Ovary (tissue), 9 donors: ENCODE results near the gene TRABD. TPM values are rescaled to one million over a fixed set of nuclear protein-coding genes. Genes with fewer than 3 reads are reported as not detected.

Experiments
- DNase-seq, 5 donors: peaks; one replicate each; pipeline ENCODE4 v3.0.0-alpha.2; 2019 to 2020
- H3K27ac ChIP-seq, 2 donors: fragments of 200-600 bp; one replicate each; pipeline versions ENCODE4 v1.5.1 to v1.8.0; 2019 to 2022
- H3K27me3 ChIP-seq: fragments of 200-600 bp; one replicate; pipeline ENCODE4 v1.8.0; 2022
- H3K36me3 ChIP-seq: fragments of 200-600 bp; sonication (generic); one replicate; pipeline ENCODE4 v1.5.1; 2019
- H3K4me1 ChIP-seq: one replicate; pipeline ENCODE4 v1.8.1; 2013; ENCODE audit warnings: mild to moderate bottlenecking, moderate library complexity; ENCODE audit not compliant: insufficient read depth
- H3K4me3 ChIP-seq: fragments of 200-600 bp; sonication (generic); one replicate; pipeline ENCODE4 v1.5.1; 2017
- H3K9me3 ChIP-seq, 2 donors: fragments of 200-600 bp in 1 of 2; sonication (generic) in 1 of 2; one replicate each; pipeline versions ENCODE4 v1.5.1 to v1.8.1; 2013 to 2019; ENCODE audit warnings: mild to moderate bottlenecking in 1 of 2, moderate library complexity in 1 of 2
- EP300 ChIP-seq: sonication (generic); formaldehyde crosslinking; IDR thresholded peaks from one replicate; pipeline ENCODE4 v1.6.1; 2017; ENCODE audit warnings: antibody characterized with exemption
- POLR2A ChIP-seq: fragments of 450-650 bp; IDR thresholded peaks from one replicate; pipeline ENCODE4 v1.6.1; 2017; ENCODE audit warnings: antibody characterized with exemption, mild to moderate bottlenecking, moderate library complexity
- WGBS, 3 donors: extraction: QIAGEN DNeasy Blood & Tissue Kit in 1 of 3; methylation state at CpG; one replicate each; pipeline versions ENCODE4 v1.1.5 to v1.1.7; 2013 to 2017; 5-methylcytosine and 5-hydroxymethylcytosine counted together
- intact Hi-C, 4 donors: fragments of 100-400 bp; cut with DNase I; formaldehyde crosslinking; loops; one replicate each; pipeline versions ENCODE4 v1.11.0 to v1.15.1; 2022 to 2023
- polyA plus RNA-seq, 2 donors: library from polyadenylated mRNA; stranded (reverse); fragments of 200-250 nt in 1 of 2; fragments of 350-450 nt in 1 of 2; fragmentation: Illumina TruSeq in 1 of 2; extraction: RNeasy Lipid Tissue Mini Kit (QIAGEN cat#74804) in 1 of 2; gene quantifications; one replicate each; pipeline ENCODE4 v1.2.3, GENCODE V29; 2013 to 2014
- total RNA-seq, 7 donors: library from RNA; depleted of rRNA in 2 of 7; stranded (reverse); fragments of >200 nt in 2 of 7; fragmentation: NEBNext Ultra II Directional in 3 of 7; extraction: Animal tissue kit (Norgen Biotek cat#: 25700) in 3 of 7; gene quantifications; one replicate each; pipeline versions ENCODE4 v1.1.0 to v1.2.4, GENCODE V29; 2016 to 2023
- TF ChIP-seq, protein P1 (sequence below), 3 donors: fragments of 450-650 bp in 2 of 3; fragments of 200-600 bp in 1 of 3; IDR thresholded peaks; one replicate each; pipeline versions ENCODE4 v1.5.1 to v1.8.0; 2016 to 2022; ENCODE audit warnings: antibody characterized with exemption in 3 of 3, mild to moderate bottlenecking in 1 of 3
- donor health status: DM: no; HTN: no; CAD: no; lungs with moderate emphysema.
- donor health status: DM: no; HTN: no; CAD: no.
- donor health status: Bipolar disorder and iron deficiency.
- donor health status: DM: yes; HTN: yes; CAD: no.
- donor health status: DM: no; HTN: no; CAD: no.
- donor health status: DM: yes; HTN: yes; CAD: no.

TRABD gene
- total and polyA plus RNA-seq, 9 donors = 0.58 to 35.2 (median 26.1) TPM

DNA sequence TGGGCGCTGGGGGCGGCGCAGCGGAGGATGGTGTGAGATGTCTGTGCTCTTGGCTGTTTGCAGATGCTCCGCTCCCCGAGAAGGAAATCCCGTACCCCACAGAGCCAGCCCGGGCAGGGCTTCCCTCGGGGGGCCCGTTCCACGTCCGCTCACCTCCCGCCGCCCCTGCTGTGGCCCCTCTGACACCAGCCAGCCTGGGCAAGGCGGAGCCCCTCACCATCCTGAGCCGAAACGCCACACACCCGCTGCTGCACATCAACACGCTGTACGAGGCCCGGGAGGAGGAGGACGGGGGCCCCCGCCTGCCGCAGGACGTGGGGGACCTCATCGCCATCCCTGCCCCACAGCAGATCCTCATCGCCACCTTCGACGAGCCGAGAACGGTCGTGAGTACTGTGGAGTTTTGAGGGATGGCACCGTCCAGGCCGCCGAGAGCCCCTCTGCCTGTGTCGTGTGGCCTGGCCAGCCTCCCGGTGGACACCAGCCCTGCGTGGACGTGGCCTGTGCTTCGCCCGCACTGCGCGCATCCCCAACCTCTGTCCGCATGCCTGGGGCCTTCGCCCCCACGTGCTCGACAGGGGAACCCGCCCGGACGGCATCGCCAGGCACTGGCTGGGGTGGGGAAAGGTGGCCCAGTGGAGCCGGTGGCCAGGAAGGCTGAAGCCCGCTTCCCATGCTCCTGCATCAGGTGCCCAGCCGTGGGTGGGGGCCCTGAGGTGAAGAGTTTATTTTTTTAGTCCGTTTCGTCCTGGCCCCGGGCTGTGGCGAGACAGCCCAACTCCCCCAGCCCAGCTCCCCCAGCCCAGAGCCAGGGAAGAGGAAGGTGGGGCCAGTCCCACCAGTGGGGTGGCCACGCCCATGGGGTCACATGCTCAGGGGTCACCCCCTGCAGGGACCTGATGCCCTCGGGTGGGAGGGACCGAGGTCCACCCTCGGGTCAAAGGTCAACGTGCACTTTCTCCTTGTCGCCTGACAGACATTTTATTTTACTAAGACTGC lies 6.5 kb upstream of the TRABD start:
- WGBS, 3 donors = 75 to 82% (median 79%) methylated on average over 51 to 64 of the region's 64 CpGs

DNA sequence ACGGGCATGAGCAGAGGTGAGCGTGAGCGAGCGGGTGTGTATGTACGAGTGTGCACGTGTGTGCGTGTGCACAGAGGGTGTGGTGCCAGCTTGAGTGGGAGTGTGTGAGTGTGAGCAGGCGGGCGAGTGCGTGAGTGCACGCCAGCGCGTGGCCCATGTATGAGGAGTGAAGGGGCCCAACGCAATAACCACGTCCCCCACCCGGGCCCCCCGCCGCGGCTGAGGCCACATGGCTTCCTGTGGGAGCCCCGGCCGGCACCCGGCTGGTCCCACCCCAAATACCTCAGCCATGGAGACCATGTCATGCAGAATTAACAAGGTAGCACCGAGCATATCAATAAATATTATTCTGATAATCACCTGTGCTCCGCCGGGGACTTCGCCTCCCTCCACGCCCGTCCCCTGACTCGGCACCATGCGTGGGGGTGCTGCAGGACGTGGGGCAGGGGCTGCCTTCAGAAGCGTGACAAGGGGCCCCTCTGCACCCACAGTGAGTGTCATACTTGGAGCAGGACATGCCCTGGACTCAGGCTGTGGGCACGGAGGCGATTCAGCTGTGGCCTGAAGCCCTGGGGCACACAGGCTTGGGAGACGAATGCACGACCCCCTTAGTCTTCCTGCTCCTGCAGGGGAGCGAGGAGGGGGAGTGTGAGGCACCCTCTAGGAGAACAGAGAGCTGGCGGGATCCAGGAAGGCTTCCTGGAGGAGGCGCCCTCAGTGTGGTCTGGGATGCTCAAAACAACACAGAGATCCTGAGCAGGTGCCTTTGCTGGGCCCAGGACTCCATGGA lies 5.6 kb upstream of the TRABD start:
- H3K36me3 ChIP-seq = no peaks in the 10 kb centered on the region
- WGBS, 3 donors = 81 to 88% (median 85%) methylated on average over 39 of the region's 39 CpGs
- intact Hi-C loops = no loop called here
- no peak for TF ChIP-seq EP300
- TF ChIP-seq POLR2A = no peak
- TF ChIP-seq, protein P1, sequence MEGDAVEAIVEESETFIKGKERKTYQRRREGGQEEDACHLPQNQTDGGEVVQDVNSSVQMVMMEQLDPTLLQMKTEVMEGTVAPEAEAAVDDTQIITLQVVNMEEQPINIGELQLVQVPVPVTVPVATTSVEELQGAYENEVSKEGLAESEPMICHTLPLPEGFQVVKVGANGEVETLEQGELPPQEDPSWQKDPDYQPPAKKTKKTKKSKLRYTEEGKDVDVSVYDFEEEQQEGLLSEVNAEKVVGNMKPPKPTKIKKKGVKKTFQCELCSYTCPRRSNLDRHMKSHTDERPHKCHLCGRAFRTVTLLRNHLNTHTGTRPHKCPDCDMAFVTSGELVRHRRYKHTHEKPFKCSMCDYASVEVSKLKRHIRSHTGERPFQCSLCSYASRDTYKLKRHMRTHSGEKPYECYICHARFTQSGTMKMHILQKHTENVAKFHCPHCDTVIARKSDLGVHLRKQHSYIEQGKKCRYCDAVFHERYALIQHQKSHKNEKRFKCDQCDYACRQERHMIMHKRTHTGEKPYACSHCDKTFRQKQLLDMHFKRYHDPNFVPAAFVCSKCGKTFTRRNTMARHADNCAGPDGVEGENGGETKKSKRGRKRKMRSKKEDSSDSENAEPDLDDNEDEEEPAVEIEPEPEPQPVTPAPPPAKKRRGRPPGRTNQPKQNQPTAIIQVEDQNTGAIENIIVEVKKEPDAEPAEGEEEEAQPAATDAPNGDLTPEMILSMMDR (IDR thresholded peaks at IDR 0.05) = no peak
- no peak overlapping the region for H3K4me3 ChIP-seq
- H3K4me1 ChIP-seq = peaks cover 6% of the 10 kb centered on the region
- peak in 3 of 5 donors; percentile 23 to 36 (median 36) for DNase-seq
- no peaks in the 10 kb centered on the region for H3K27me3 ChIP-seq
- H3K9me3 ChIP-seq = no peaks in the 10 kb centered on the region
- H3K27ac ChIP-seq = no peak overlapping the region

More for the DNA sequence above, 6.5 kb upstream of the TRABD start:
- peak in 4 of 5 donors; percentile 25 to 47 (median 40) for DNase-seq
- intact Hi-C loops = no loop called here
- Histone ChIP-seq H3K27ac (no peak overlapping the region), H3K27me3 (no peaks in the 10 kb centered on the region), H3K36me3 (no peaks in the 10 kb centered on the region), H3K9me3 (no peaks in the 10 kb centered on the region), H3K4me1 (peaks cover 3% of the 10 kb centered on the region), H3K4me3 (no peak overlapping the region)
- TF ChIP-seq EP300 (no peak), POLR2A (no peak)
- TF ChIP-seq, protein P1 (IDR thresholded peaks at IDR 0.05) = no peak

DNA sequence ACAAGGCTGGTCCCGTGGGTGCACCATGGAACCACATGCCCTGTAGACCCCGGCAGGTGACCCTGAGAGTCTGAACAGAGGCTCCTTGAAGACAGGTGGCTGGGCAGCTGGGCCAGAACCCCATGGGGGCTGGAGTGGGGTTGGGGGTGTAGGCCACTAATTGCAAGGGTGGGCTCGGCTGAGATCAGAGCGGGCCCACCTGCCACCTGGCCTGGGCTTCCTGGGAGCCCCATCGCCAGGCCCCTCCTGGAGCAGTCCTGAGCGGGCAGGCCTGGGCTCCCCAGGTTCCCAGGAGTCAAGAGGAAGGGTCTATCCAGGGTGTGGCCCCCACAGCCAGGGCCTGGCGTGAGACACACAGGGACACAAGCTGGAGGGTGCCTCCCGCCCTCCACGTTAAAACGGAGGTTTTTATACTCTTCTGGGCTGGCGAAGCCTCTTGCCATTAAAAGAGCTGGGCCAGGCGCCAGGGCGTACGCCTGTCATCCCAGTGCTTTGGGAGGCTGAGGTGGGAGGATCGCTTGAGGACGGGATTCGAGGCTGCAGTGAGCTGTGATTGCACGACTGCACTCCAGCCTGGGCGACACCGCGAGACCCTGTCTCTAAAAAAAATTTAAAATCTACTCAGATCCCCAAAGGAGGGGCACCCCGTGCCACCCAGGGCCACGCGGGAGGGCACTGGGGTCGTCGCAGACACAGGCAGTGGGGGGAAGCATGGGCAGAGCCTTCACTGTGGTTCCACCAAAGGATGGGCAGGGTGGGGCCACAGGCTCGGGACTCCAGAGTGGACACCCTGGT lies 4.8 kb upstream of the TRABD start:
- H3K4me1 ChIP-seq = peaks cover 9% of the 10 kb centered on the region
- no peak overlapping the region for H3K4me3 ChIP-seq
- H3K27me3 ChIP-seq = no peaks in the 10 kb centered on the region
- no peak overlapping the region for H3K27ac ChIP-seq
- peak in 3 of 5 donors; percentile 26 to 36 (median 30) for DNase-seq
- TF ChIP-seq EP300 (no peak), POLR2A (no peak)
- TF ChIP-seq, protein P1 (IDR thresholded peaks at IDR 0.05) = no peak
- no peaks in the 10 kb centered on the region for H3K9me3 ChIP-seq
- WGBS, 3 donors = 91% methylated on average over 27 of the region's 27 CpGs
- intact Hi-C loops = no loop called here
- no peaks in the 10 kb centered on the region for H3K36me3 ChIP-seq
